CD4-positive, alpha-beta T cell treated with Interleukin-6 at 100 ng/mL for 8 hours (primary cell): Measurements from ENCODE around the gene HLA-DQB1.
"Not testable (repeated sequence)": the region's sequence is repeated elsewhere in the genome, so short reads cannot be mapped to it uniquely, and the experiment has no call there.

Experiments used
- DNase-seq: peaks from one replicate; pipeline ENCODE4 v3.0.0-alpha.2; 2020; ENCODE audit warnings: mixed read lengths, low spot score

The HLA-DQB1 gene

GRCh38 chr6:32666420-32667300, at the start of gene HLA-DQB1:
Gene HLA-DQB1 (minus strand): TSS chr6:32666657. CDS start chr6:32666607, 50 bp downstream.
- DNase-seq, result peak; percentile 45

- no peak for DNase-seq
These were observed 46.8 kb upstream of the HLA-DQB1 start for GRCh38 chr6:32713241-32713640.

- DNase-seq, result no peak
These were observed 43.2 kb upstream of the HLA-DQB1 start for GRCh38 chr6:32709625-32710024.

- not testable (repeated sequence) for DNase-seq
These were observed 38.7 kb upstream of the HLA-DQB1 start for GRCh38 chr6:32705164-32705563.

- DNase-seq, result no peak
These were observed 36.9 kb upstream of the HLA-DQB1 start for GRCh38 chr6:32703347-32703746.

- DNase-seq, result peak; percentile 42
These were observed 34.1 kb upstream of the HLA-DQB1 start for GRCh38 chr6:32700391-32701040.

- no peak for DNase-seq
These were observed 30.6 kb upstream of the HLA-DQB1 start for GRCh38 chr6:32697031-32697430.

GRCh38 chr6:32692019-32692418, 25.6 kb upstream of the HLA-DQB1 start:
- DNase-seq, result peak; percentile 73

- no peak for DNase-seq
These were observed 23.4 kb upstream of the HLA-DQB1 start for GRCh38 chr6:32689531-32690501.

GRCh38 chr6:32685603-32686002, 19.1 kb upstream of the HLA-DQB1 start:
- peak; percentile 76 for DNase-seq

- DNase-seq, result no peak
These were observed 17.8 kb upstream of the HLA-DQB1 start for GRCh38 chr6:32684246-32684645.

GRCh38 chr6:32680055-32680454, 13.6 kb upstream of the HLA-DQB1 start:
- DNase-seq, result no peak

- DNase-seq, result no peak
These were observed 13.0 kb upstream of the HLA-DQB1 start for GRCh38 chr6:32679492-32679891.

GRCh38 chr6:32674123-32674522, 7.7 kb upstream of the HLA-DQB1 start:
- not testable (repeated sequence) for DNase-seq

- DNase-seq, result not testable (repeated sequence)
These were observed 5.5 kb upstream of the HLA-DQB1 start for GRCh38 chr6:32671908-32672307.

- no peak for DNase-seq
These were observed 3.4 kb upstream of the HLA-DQB1 start for GRCh38 chr6:32669893-32670292.

GRCh38 chr6:32669240-32669639, 2.8 kb upstream of the HLA-DQB1 start:
- no peak for DNase-seq

GRCh38 chr6:32668226-32668747, 1.8 kb upstream of the HLA-DQB1 start:
- peak; percentile 30 for DNase-seq

- no peak for DNase-seq
These were observed 796 bp downstream of the HLA-DQB1 start for GRCh38 chr6:32665661-32666060.

- no peak for DNase-seq
These were observed 1.6 kb downstream of the HLA-DQB1 start for GRCh38 chr6:32664827-32665362.

- no peak for DNase-seq
These were observed 2.1 kb downstream of the HLA-DQB1 start for GRCh38 chr6:32664354-32664753.

- no peak for DNase-seq
These were observed 3.6 kb downstream of the HLA-DQB1 start for GRCh38 chr6:32662836-32663235.
